Mesodermal cell (in vitro differentiated cells): ENCODE results near the gene REELD1.
A peak's percentile ranks its signal among the peaks of the same experiment; 100 is the strongest.

ENCODE experiments used
- H3K27ac ChIP-seq: 2 replicates; pipeline ENCODE4 v1.7.0; 2013; ENCODE audit warnings: mild to moderate bottlenecking, low read depth, low read length, moderate library complexity; ENCODE audit not compliant: severe bottlenecking
- H3K36me3 ChIP-seq: 2 replicates; pipeline ENCODE4 v1.7.1; 2013; ENCODE audit warnings: mild to moderate bottlenecking, low read length, moderate library complexity; ENCODE audit not compliant: control insufficient read depth, insufficient read depth
- H3K4me1 ChIP-seq: one replicate; pipeline ENCODE4 v1.7.1; 2013; ENCODE audit warnings: mild to moderate bottlenecking, low read length; ENCODE audit not compliant: insufficient read depth, control insufficient read depth, poor library complexity, severe bottlenecking
- H3K4me3 ChIP-seq: 2 replicates; pipeline ENCODE4 v1.7.0; 2013; ENCODE audit warnings: low read length, control low read depth, mild to moderate bottlenecking; ENCODE audit not compliant: insufficient read depth, poor library complexity, severe bottlenecking; ENCODE audit errors: extremely low read depth
- H3K9me3 ChIP-seq: 2 replicates; pipeline ENCODE4 v1.7.1; 2013; ENCODE audit warnings: mild to moderate bottlenecking, low read length, moderate library complexity; ENCODE audit not compliant: control insufficient read depth
- WGBS, 2 experiments: methylation state at CpG; one replicate each; pipeline ENCODE4 v1.1.5; 2013; ENCODE audit warnings: missing lambda C conversion rate in 2 of 2; ENCODE audit not compliant: insufficient coverage in 2 of 2; 5-methylcytosine and 5-hydroxymethylcytosine counted together

REELD1 gene

GRCh38 chr4:146224326-146224966, 10.1 kb downstream of the REELD1 start:
- WGBS, 2 experiments, result 71 to 95% methylated on average over 2 to 7 of the region's 8 CpGs
- Histone ChIP-seq H3K4me1 (peaks cover 3% of the 10 kb centered on the region), H3K9me3 (no peaks in the 10 kb centered on the region), H3K36me3 (no peaks in the 10 kb centered on the region), H3K4me3 (no peak overlapping the region), H3K27ac (peak overlapping the region; percentile 10)

- no peaks in the 10 kb centered on the region for H3K4me1 ChIP-seq
- no peak overlapping the region for H3K4me3 ChIP-seq
Observed at GRCh38 chr4:146229406-146229805, 15.1 kb downstream of the REELD1 start.

GRCh38 chr4:146232131-146232722, 17.9 kb downstream of the REELD1 start:
- Histone ChIP-seq H3K27ac (no peak overlapping the region), H3K36me3 (no peaks in the 10 kb centered on the region), H3K4me1 (no peaks in the 10 kb centered on the region), H3K4me3 (no peak overlapping the region), H3K9me3 (peaks cover 5% of the 10 kb centered on the region)
- no CpG with 5 or more reads among the region's 1 CpG for WGBS, 2 experiments

More at GRCh38 chr4:146229406-146229805, 15.1 kb downstream of the REELD1 start:
- Histone ChIP-seq H3K9me3 (peaks cover 5% of the 10 kb centered on the region), H3K27ac (no peak overlapping the region), H3K36me3 (no peaks in the 10 kb centered on the region)

GRCh38 chr4:146235654-146236177, 21.4 kb downstream of the REELD1 start:
- WGBS, 2 experiments, result 91 to 94% methylated on average over 5 to 7 of the region's 8 CpGs

GRCh38 chr4:146236216-146236615, 21.9 kb downstream of the REELD1 start:
- no peaks in the 10 kb centered on the region for H3K36me3 ChIP-seq
- WGBS, 2 experiments, result 81 to 100% methylated on average over 2 of the region's 5 CpGs
- H3K4me1 ChIP-seq, result peaks cover 4% of the 10 kb centered on the region
- H3K9me3 ChIP-seq, result peaks cover 9% of the 10 kb centered on the region
- no peak overlapping the region for H3K4me3 ChIP-seq
- H3K27ac ChIP-seq, result no peak overlapping the region

More at GRCh38 chr4:146235654-146236177, 21.4 kb downstream of the REELD1 start:
- Histone ChIP-seq H3K27ac (no peak overlapping the region), H3K4me3 (no peak overlapping the region), H3K4me1 (no peaks in the 10 kb centered on the region), H3K36me3 (no peaks in the 10 kb centered on the region), H3K9me3 (peaks cover 9% of the 10 kb centered on the region)

- peaks cover 9% of the 10 kb centered on the region for H3K9me3 ChIP-seq
- H3K4me3 ChIP-seq, result no peak overlapping the region
- peaks cover 10% of the 10 kb centered on the region for H3K4me1 ChIP-seq
- WGBS, 2 experiments, result 65 to 78% methylated on average over 3 to 5 of the region's 6 CpGs
- H3K27ac ChIP-seq, result no peak overlapping the region
- H3K36me3 ChIP-seq, result no peaks in the 10 kb centered on the region
Observed at GRCh38 chr4:146237092-146237491, 22.8 kb downstream of the REELD1 start.

- no peak overlapping the region for H3K4me3 ChIP-seq
- H3K4me1 ChIP-seq, result peaks cover 21% of the 10 kb centered on the region
- WGBS, 2 experiments, result 80 to 100% methylated on average over 1 of the region's 3 CpGs
- H3K36me3 ChIP-seq, result no peaks in the 10 kb centered on the region
- H3K9me3 ChIP-seq, result peaks cover 4% of the 10 kb centered on the region
- no peak overlapping the region for H3K27ac ChIP-seq
Observed at GRCh38 chr4:146238107-146238506, 23.8 kb downstream of the REELD1 start.

- Histone ChIP-seq H3K4me3 (no peak overlapping the region), H3K4me1 (peaks cover 21% of the 10 kb centered on the region), H3K27ac (no peak overlapping the region), H3K36me3 (no peaks in the 10 kb centered on the region), H3K9me3 (peaks cover 4% of the 10 kb centered on the region)
- 78 to 79% methylated on average over 21 to 22 of the region's 24 CpGs for WGBS, 2 experiments
Observed at GRCh38 chr4:146243141-146243882, 29.0 kb downstream of the REELD1 start.

GRCh38 chr4:146243883-146244277, 29.5 kb downstream of the REELD1 start:
- H3K36me3 ChIP-seq, result no peaks in the 10 kb centered on the region
- 94 to 96% methylated on average over 17 of the region's 17 CpGs for WGBS, 2 experiments
- H3K4me1 ChIP-seq, result peaks cover 21% of the 10 kb centered on the region
- peaks cover 4% of the 10 kb centered on the region for H3K9me3 ChIP-seq
- no peak overlapping the region for H3K4me3 ChIP-seq
- no peak overlapping the region for H3K27ac ChIP-seq

- Histone ChIP-seq H3K4me3 (no peak overlapping the region), H3K36me3 (no peaks in the 10 kb centered on the region), H3K27ac (no peak overlapping the region), H3K9me3 (peaks cover 4% of the 10 kb centered on the region), H3K4me1 (peaks cover 21% of the 10 kb centered on the region)
- WGBS, 2 experiments, result 88 to 95% methylated on average over 7 to 8 of the region's 9 CpGs
Observed at GRCh38 chr4:146244496-146244895, 30.2 kb downstream of the REELD1 start.
